Neuron (in vitro differentiated cells): ENCODE results near the gene PZP.

Experiments
- H2AFZ ChIP-seq: one replicate; pipeline ENCODE4 v1.6.1; 2013; ENCODE audit warnings: low read depth, mild to moderate bottlenecking, inconsistent platforms, low read length, moderate library complexity
- H3K27me3 ChIP-seq: one replicate; pipeline ENCODE4 v1.6.1; 2013; ENCODE audit warnings: low read length; ENCODE audit not compliant: insufficient read depth
- H3K36me3 ChIP-seq: one replicate; pipeline ENCODE4 v1.6.1; 2013; ENCODE audit warnings: low read length; ENCODE audit not compliant: insufficient read depth
- H3K4me1 ChIP-seq: one replicate; pipeline ENCODE4 v1.6.1; 2013; ENCODE audit warnings: low read length; ENCODE audit not compliant: insufficient read depth
- H3K4me3 ChIP-seq: 2 replicates; pipeline ENCODE4 v1.5.1; 2013; ENCODE audit warnings: mild to moderate bottlenecking, low read length, moderate library complexity
- H3K9me3 ChIP-seq: one replicate; pipeline ENCODE4 v1.6.1; 2013; ENCODE audit warnings: low read length

Gene PZP

GRCh38 chr12:9132008-9132535, 76.1 kb downstream of the PZP start:
- Histone ChIP-seq H3K4me3 (no peak overlapping the region), H3K4me1 (peaks cover 3% of the 10 kb centered on the region), H2AFZ (no peak overlapping the region), H3K27me3 (no peaks in the 10 kb centered on the region), H3K36me3 (no peaks in the 10 kb centered on the region), H3K9me3 (no peaks in the 10 kb centered on the region)

GRCh38 chr12:9130244-9130643, 78.0 kb downstream of the PZP start:
- Histone ChIP-seq H3K4me1 (no peaks in the 10 kb centered on the region), H3K4me3 (no peak overlapping the region), H3K9me3 (no peaks in the 10 kb centered on the region), H3K36me3 (no peaks in the 10 kb centered on the region), H2AFZ (no peak overlapping the region), H3K27me3 (no peaks in the 10 kb centered on the region)

- no peak overlapping the region for H2AFZ ChIP-seq
- H3K4me3 ChIP-seq: no peak overlapping the region
- H3K27me3 ChIP-seq: no peaks in the 10 kb centered on the region
- H3K4me1 ChIP-seq: no peaks in the 10 kb centered on the region
- no peaks in the 10 kb centered on the region for H3K9me3 ChIP-seq
- no peaks in the 10 kb centered on the region for H3K36me3 ChIP-seq
Observed at GRCh38 chr12:9127936-9128663, 80.1 kb downstream of the PZP start.

GRCh38 chr12:9127484-9127883, 80.7 kb downstream of the PZP start:
- Histone ChIP-seq H3K36me3 (no peaks in the 10 kb centered on the region), H3K27me3 (no peaks in the 10 kb centered on the region), H3K9me3 (no peaks in the 10 kb centered on the region), H2AFZ (no peak overlapping the region), H3K4me3 (no peak overlapping the region), H3K4me1 (no peaks in the 10 kb centered on the region)

- H2AFZ ChIP-seq: no peak overlapping the region
- no peaks in the 10 kb centered on the region for H3K36me3 ChIP-seq
- no peak overlapping the region for H3K4me3 ChIP-seq
- H3K27me3 ChIP-seq: no peaks in the 10 kb centered on the region
- H3K9me3 ChIP-seq: no peaks in the 10 kb centered on the region
- peaks cover 4% of the 10 kb centered on the region for H3K4me1 ChIP-seq
Observed at GRCh38 chr12:9124383-9125031, 83.7 kb downstream of the PZP start.

- no peak overlapping the region for H3K4me3 ChIP-seq
- H3K36me3 ChIP-seq: no peaks in the 10 kb centered on the region
- H3K9me3 ChIP-seq: no peaks in the 10 kb centered on the region
- peaks cover 9% of the 10 kb centered on the region for H3K4me1 ChIP-seq
- no peak overlapping the region for H2AFZ ChIP-seq
- H3K27me3 ChIP-seq: no peaks in the 10 kb centered on the region
Observed at GRCh38 chr12:9123781-9124382, 84.3 kb downstream of the PZP start.

- Histone ChIP-seq H3K27me3 (no peaks in the 10 kb centered on the region), H3K4me1 (peaks cover 26% of the 10 kb centered on the region), H3K36me3 (no peaks in the 10 kb centered on the region), H2AFZ (no peak overlapping the region), H3K4me3 (no peak overlapping the region), H3K9me3 (no peaks in the 10 kb centered on the region)
Observed at GRCh38 chr12:9122091-9122609, 86.0 kb downstream of the PZP start.

GRCh38 chr12:9120487-9121184, 87.6 kb downstream of the PZP start:
- Histone ChIP-seq H3K27me3 (no peaks in the 10 kb centered on the region), H3K4me1 (peaks cover 37% of the 10 kb centered on the region), H3K4me3 (no peak overlapping the region), H2AFZ (no peak overlapping the region), H3K9me3 (no peaks in the 10 kb centered on the region), H3K36me3 (no peaks in the 10 kb centered on the region)

GRCh38 chr12:9118158-9118557, 90.0 kb downstream of the PZP start:
- Histone ChIP-seq H3K4me1 (peaks cover 50% of the 10 kb centered on the region), H2AFZ (no peak overlapping the region), H3K36me3 (peaks cover 3% of the 10 kb centered on the region), H3K27me3 (no peaks in the 10 kb centered on the region), H3K9me3 (no peaks in the 10 kb centered on the region), H3K4me3 (peak overlapping the region; percentile 20)

GRCh38 chr12:9115731-9116559, 92.2 kb downstream of the PZP start, which contains the start of gene A2M:
Gene A2M, minus strand, starts transcription at chr12:9115919. Its CDS starts 70 bp downstream, at chr12:9115849.
- H3K4me1 ChIP-seq: peaks cover 50% of the 10 kb centered on the region
- peaks cover 21% of the 10 kb centered on the region for H3K36me3 ChIP-seq
- H3K4me3 ChIP-seq: peak within 1 kb of the TSS; percentile 83
- H3K27me3 ChIP-seq: no peaks in the 10 kb centered on the region
- H3K9me3 ChIP-seq: no peaks in the 10 kb centered on the region
- peak within 1 kb of the TSS; percentile 60 for H2AFZ ChIP-seq

- Histone ChIP-seq H3K4me1 (peaks cover 50% of the 10 kb centered on the region), H3K9me3 (no peaks in the 10 kb centered on the region), H3K27me3 (no peaks in the 10 kb centered on the region), H2AFZ (peak overlapping the region; percentile 60), H3K4me3 (peak overlapping the region; percentile 83), H3K36me3 (peaks cover 26% of the 10 kb centered on the region)
Observed at GRCh38 chr12:9114946-9115345, 93.2 kb downstream of the PZP start.

- peaks cover 35% of the 10 kb centered on the region for H3K36me3 ChIP-seq
- peak overlapping the region; percentile 83 for H3K4me3 ChIP-seq
- no peaks in the 10 kb centered on the region for H3K27me3 ChIP-seq
- peaks cover 47% of the 10 kb centered on the region for H3K4me1 ChIP-seq
- H2AFZ ChIP-seq: no peak overlapping the region
- no peaks in the 10 kb centered on the region for H3K9me3 ChIP-seq
Observed at GRCh38 chr12:9113987-9114309, 94.2 kb downstream of the PZP start.
